ENCODE data around the gene PRM1. TPM values are rescaled to one million over a fixed set of nuclear protein-coding genes. Genes with fewer than 3 reads are reported as not detected.
A peak's percentile ranks its signal among the peaks of the same experiment; 100 is the strongest.

Gene PRM1
- total and polyA plus RNA-seq, 2 of the 4 experiments (the other 2 are of a cell fraction): not detected

- POLR2A ChIA-PET (ENCODE audit: unreplicated experiment): no interaction called here
- CTCF ChIA-PET: interaction anchor here (0.7 to 0.9 kb wide), 2 partner anchors 18 to 288 kb away, joined by 3 to 4 read pairs; no protein-coding TSS in a partner anchor
- DNase-seq: peak; percentile 78
These were observed 31.8 kb upstream of the PRM1 start for GRCh38 chr16:11312718-11313492.

More at GRCh38 chr16:11312718-11313492, 31.8 kb upstream of the PRM1 start:
- peak overlapping the region; percentile 87 for H3K18ac ChIP-seq (ENCODE audit: low read depth, low read length)
- no peaks in the 10 kb centered on the region for H3K27me3 ChIP-seq (ENCODE audit: control insufficient read depth, insufficient read depth, low read length)
- peak overlapping the region; percentile 97 for H2BK20ac ChIP-seq (ENCODE audit: low read depth, low read length)
- H2BK120ac ChIP-seq (ENCODE audit: low read depth, low read length): peak overlapping the region; percentile 99
- peak overlapping the region; percentile 97 for H2AK5ac ChIP-seq (ENCODE audit: low read depth, low read length)
- peak overlapping the region; percentile 94 for H3K14ac ChIP-seq (replicated peaks; ENCODE audit: low read depth, low read length)
- H4K8ac ChIP-seq (ENCODE audit: low read depth in 2 of 2, low read length in 2 of 2): peak overlapping the region; percentile 52 to 96
- peak overlapping the region; percentile 78 for H2BK5ac ChIP-seq (ENCODE audit: low read depth, low read length, poor library complexity, severe bottlenecking)
- peak overlapping the region; percentile 86 for H4K5ac ChIP-seq (ENCODE audit: low read depth, low read length)
- H3K23ac ChIP-seq (ENCODE audit: low read depth, low read length): peak overlapping the region; percentile 86
- peak overlapping the region; percentile 60 for H3K4me2 ChIP-seq (ENCODE audit: low read depth, low read length)
- H3K4me1 ChIP-seq (ENCODE audit: control insufficient read depth, insufficient read depth, low read length): peaks cover 24% of the 10 kb centered on the region
- BruUV-seq (replicated peaks): no TSS peak
- peak overlapping the region; percentile 97 for H3K4ac ChIP-seq (ENCODE audit: low read depth, low read length)
- H3K4me3 ChIP-seq (ENCODE audit: insufficient read depth, low read depth, low read length): no peak overlapping the region
- H3K9me1 ChIP-seq (ENCODE audit: insufficient read depth, low read length): peaks cover 21% of the 10 kb centered on the region
- dilution Hi-C loops (cut with HindIII; ENCODE audit: low sequenced_read_pairs, unreplicated experiment): no loop called here
- peak overlapping the region; percentile 96 for H2AK9ac ChIP-seq (replicated peaks; ENCODE audit: low read depth, low read length, poor library complexity)
- peak overlapping the region; percentile 82 for H2AFZ ChIP-seq (replicated peaks; ENCODE audit: low read length, poor library complexity)
- H3K79me1 ChIP-seq (ENCODE audit: low read depth in 1 of 2, low read length in 2 of 2): peaks cover 0 to 5% of the 10 kb centered on the region in 2 experiments; a peak in 2 of 4 replicates
- in situ Hi-C loops (cut with MboI; ENCODE audit: low sequenced_read_pairs): no loop called here
- intact Hi-C loops (cut with micrococcal nuclease): loop anchor here (2.0 kb wide), 1 partner anchor 16 kb away; no protein-coding TSS in a partner anchor
- H4K20me1 ChIP-seq (ENCODE audit: insufficient read depth, low read length): no peaks in the 10 kb centered on the region
- TF ChIP-seq RFX5 (IDR thresholded peaks at IDR 0.05; ENCODE audit: low read depth, low read length): no peak
- no peak for TF ChIP-seq CTCF (conservative IDR thresholded peaks at IDR 0.05; ENCODE audit: low read depth, low read length)
- peak; percentile 64; the same call in 1 of the 2 replicates for TF ChIP-seq BHLHE40 (IDR thresholded peaks at IDR 0.05; ENCODE audit: low read depth, low read length)
- TF ChIP-seq USF2 (IDR thresholded peaks at IDR 0.05; ENCODE audit: low read depth, low read length): peak; percentile 67
- no peak for TF ChIP-seq CHD1 (IDR thresholded peaks at IDR 0.05; ENCODE audit: low read depth, low read length)
- no peak for TF ChIP-seq CEBPB (IDR thresholded peaks at IDR 0.05; ENCODE audit: low read depth, low read length)
- peak overlapping the region; percentile 59; the same call in 1 of the 2 replicates for H3K56ac ChIP-seq (ENCODE audit: extremely low read depth, insufficient read depth, low read length)
- peak overlapping the region; percentile 98; the same call in 2 of the 3 replicates for H2BK15ac ChIP-seq (ENCODE audit: low read depth, low read length)
- peak overlapping the region; percentile 79 for H3K27ac ChIP-seq (ENCODE audit: insufficient read depth, low read length)
- WGBS, 2 experiments (ENCODE audit: extremely low coverage in 2 of 2, insufficient read length in 1 of 2): 57% methylated on average over 2 of the region's 8 CpGs; no CpG with 5 or more reads in 1 of the 2 experiments
- peak overlapping the region; percentile 98 for H4K91ac ChIP-seq (ENCODE audit: insufficient read depth, low read depth, low read length)
- H3K9ac ChIP-seq (ENCODE audit: low read depth, low read length): no peak overlapping the region
- peak; percentile 73 for ATAC-seq (ENCODE audit: low read depth)
- no peaks in the 10 kb centered on the region for H3K36me3 ChIP-seq (ENCODE audit: control insufficient read depth, insufficient read depth, low read length)
- H3K9me3 ChIP-seq (ENCODE audit: control insufficient read depth, insufficient read depth, low read length): no peaks in the 10 kb centered on the region
